ENCODE measurements around the gene BTBD7.

The BTBD7 gene

DNA sequence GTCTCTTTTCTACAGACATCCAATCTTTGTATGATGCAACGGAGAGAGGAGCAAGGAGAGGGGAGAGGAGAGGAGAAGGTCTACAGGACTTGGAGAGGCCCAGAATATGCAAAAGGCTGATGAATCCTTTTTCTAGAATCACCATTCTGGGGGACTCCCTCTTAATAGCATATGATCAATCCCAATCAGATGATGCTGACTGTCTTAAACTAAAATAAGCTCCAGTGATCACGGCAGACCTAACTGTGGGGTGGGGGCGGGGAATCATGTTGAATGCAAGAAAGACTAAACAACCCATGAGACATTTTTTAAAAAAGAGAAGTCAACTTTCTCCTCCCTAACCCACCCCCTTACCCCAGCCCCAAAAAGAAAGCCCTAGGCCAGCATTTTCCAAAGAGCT lies 33.4 kb downstream of the BTBD7 start:
- H3K36me3 Mint-ChIP-seq, result peaks cover 3% of the 10 kb centered on the region
- H3K4me3 Mint-ChIP-seq, result no peak overlapping the region
- H3K9me3 Mint-ChIP-seq, result no peaks in the 10 kb centered on the region
- H3K27ac Mint-ChIP-seq, result no peak overlapping the region
- no peaks in the 10 kb centered on the region for H3K27me3 Mint-ChIP-seq
- peaks cover 36% of the 10 kb centered on the region for H3K4me1 Mint-ChIP-seq

- Mint-ChIP-seq H3K9me3 (no peaks in the 10 kb centered on the region), H3K27ac (no peak overlapping the region), H3K4me1 (peaks cover 35% of the 10 kb centered on the region), H3K36me3 (peaks cover 5% of the 10 kb centered on the region), H3K27me3 (no peaks in the 10 kb centered on the region), H3K4me3 (no peak overlapping the region)
Observed at GRCh38 chr14:93295541-93296220, 37.2 kb downstream of the BTBD7 start.

- H3K36me3 Mint-ChIP-seq, result peaks cover 15% of the 10 kb centered on the region
- H3K4me3 Mint-ChIP-seq, result no peak overlapping the region
- no peaks in the 10 kb centered on the region for H3K9me3 Mint-ChIP-seq
- no peak overlapping the region for H3K27ac Mint-ChIP-seq
- H3K27me3 Mint-ChIP-seq, result no peaks in the 10 kb centered on the region
- H3K4me1 Mint-ChIP-seq, result peaks cover 21% of the 10 kb centered on the region
Observed at GRCh38 chr14:93286212-93286890, 46.5 kb downstream of the BTBD7 start.

- no peaks in the 10 kb centered on the region for H3K27me3 Mint-ChIP-seq
- H3K27ac Mint-ChIP-seq, result no peak overlapping the region
- peaks cover 21% of the 10 kb centered on the region for H3K4me1 Mint-ChIP-seq
- H3K36me3 Mint-ChIP-seq, result peaks cover 15% of the 10 kb centered on the region
- H3K4me3 Mint-ChIP-seq, result no peak overlapping the region
- no peaks in the 10 kb centered on the region for H3K9me3 Mint-ChIP-seq
Observed at GRCh38 chr14:93285044-93285443, 47.8 kb downstream of the BTBD7 start.

DNA sequence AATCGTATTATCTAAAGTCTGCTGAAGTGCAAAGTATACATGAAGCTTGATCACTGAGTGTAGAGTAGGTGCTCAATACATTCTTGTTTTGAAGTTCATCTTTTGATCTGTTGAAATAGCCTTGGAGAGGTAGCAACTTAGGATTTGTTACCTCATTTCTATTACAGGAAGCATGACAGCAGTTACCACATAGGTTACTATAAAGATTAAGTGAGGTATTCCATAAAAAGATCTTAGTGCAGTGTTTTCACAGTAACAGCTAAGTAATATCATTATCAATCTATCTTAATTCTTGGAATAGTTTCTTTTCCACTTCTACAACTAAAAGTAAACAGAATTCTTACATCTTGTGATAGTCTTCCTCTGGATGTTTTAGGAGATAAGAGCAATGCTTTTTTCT lies 50.9 kb downstream of the BTBD7 start:
- H3K9me3 Mint-ChIP-seq, result no peaks in the 10 kb centered on the region
- peaks cover 17% of the 10 kb centered on the region for H3K4me1 Mint-ChIP-seq
- H3K27me3 Mint-ChIP-seq, result no peaks in the 10 kb centered on the region
- H3K27ac Mint-ChIP-seq, result no peak overlapping the region
- no peak overlapping the region for H3K4me3 Mint-ChIP-seq
- H3K36me3 Mint-ChIP-seq, result peaks cover 9% of the 10 kb centered on the region

DNA sequence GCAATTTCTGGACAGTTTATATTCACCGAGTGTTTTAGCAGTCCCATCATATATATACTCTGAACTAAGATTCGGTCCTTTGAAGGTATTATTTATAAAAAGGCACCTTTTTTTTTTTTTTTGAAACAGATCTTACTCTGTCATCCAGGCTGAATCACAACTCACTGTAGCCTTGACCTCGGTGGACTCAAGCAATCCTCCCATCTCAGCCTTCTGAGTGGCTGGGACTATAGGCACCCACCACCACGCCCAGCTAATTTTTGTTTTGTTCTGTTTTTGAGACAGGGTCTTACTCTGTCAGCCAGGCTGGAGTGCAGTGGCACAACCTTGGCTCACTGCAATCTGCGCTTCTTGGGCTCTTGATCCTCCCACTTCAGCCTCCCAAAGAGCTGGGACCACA lies 52.1 kb downstream of the BTBD7 start:
- no peaks in the 10 kb centered on the region for H3K27me3 Mint-ChIP-seq
- H3K4me3 Mint-ChIP-seq, result no peak overlapping the region
- peaks cover 13% of the 10 kb centered on the region for H3K4me1 Mint-ChIP-seq
- no peak overlapping the region for H3K27ac Mint-ChIP-seq
- H3K9me3 Mint-ChIP-seq, result no peaks in the 10 kb centered on the region
- peaks cover 4% of the 10 kb centered on the region for H3K36me3 Mint-ChIP-seq

DNA sequence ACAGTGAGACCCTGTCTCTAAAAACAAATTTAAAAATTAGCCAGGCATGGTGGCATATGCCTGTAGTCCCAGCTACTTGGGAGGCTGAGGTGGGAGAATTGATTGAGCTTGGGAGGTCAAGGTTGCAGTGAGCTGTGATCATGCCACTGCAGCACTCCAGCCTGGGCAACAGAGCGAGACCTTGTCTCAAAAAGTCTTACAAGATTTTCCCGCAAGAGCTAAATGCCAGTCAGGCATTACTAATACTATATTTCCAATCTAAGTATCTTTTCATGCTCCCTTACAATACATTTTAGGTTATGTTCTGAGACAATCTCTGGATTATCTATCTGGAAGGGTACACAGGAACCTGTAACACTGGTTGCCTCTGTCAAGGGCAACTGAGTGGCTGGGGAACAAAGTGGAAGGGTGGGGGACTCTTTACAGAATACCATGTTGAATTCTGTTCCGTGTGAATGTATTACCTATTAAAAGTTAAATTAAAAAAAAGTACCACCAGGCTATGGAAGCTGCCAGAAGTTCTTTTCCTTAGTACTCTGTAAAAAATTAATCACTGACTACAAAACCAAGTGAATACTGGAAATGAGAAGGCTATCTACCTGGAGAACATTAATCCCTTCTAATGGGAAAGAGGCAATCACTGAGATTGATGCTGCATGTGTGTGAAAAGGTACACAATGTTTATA lies 56.7 kb downstream of the BTBD7 start:
- Mint-ChIP-seq H3K4me3 (no peak overlapping the region), H3K27me3 (no peaks in the 10 kb centered on the region), H3K36me3 (peaks cover 10% of the 10 kb centered on the region), H3K4me1 (peaks cover 2% of the 10 kb centered on the region), H3K9me3 (no peaks in the 10 kb centered on the region), H3K27ac (no peak overlapping the region)

DNA sequence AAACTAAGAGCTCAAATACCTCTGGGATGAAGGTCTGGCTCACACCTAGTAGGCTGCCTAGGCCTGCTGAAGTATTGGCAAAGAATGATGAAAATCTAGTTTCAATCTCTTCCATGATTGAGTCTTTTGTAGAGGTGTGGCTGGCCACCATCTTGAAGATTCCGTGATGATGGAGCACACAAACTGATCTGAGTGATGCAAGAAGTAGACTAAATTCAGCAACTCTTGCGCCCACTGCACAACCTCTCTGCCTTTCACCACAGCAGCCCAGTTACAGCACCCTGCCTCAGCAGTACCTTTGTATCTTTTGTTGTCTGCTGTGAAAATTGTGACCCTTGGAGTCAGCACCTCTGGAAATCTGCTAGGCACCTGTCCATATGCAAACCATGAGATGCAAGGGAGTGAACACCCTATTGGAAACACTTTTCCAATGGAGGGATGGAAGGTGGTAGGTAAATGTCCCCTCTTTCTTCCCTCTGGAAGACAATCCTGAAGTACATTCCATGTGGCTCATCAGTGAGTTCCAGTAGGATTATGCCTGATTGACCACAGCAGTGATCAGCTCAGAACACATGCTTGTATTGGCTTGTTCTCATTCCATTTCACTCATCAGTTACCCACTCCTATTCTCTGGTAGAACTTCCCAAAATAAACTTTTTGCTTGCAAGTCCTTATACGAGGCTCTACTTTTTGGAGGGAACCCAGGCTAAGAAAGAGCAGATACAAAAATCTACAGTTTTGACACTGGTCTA lies 58.6 kb downstream of the BTBD7 start:
- no peak overlapping the region for H3K4me3 Mint-ChIP-seq
- no peaks in the 10 kb centered on the region for H3K27me3 Mint-ChIP-seq
- no peaks in the 10 kb centered on the region for H3K9me3 Mint-ChIP-seq
- peaks cover 10% of the 10 kb centered on the region for H3K36me3 Mint-ChIP-seq
- H3K27ac Mint-ChIP-seq, result no peak overlapping the region
- peaks cover 4% of the 10 kb centered on the region for H3K4me1 Mint-ChIP-seq

DNA sequence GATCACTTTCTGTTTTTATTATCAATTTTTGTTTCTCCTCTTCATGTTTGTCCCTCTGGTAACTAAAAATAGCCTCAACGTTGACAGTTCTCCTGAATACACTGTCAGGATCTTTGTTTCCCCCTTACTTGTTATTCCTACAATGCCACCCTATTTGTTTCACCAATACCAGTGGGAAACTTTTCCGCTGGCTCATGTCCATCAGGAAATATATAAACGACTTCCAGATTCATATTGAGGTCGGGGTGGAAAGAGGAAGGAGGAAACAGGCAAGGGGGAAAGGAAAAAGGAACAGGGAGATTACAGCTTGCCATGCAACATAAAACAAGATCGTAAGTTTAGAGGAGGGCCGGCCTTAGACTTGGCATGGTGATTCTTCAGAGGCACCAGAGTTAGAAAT lies 61.7 kb downstream of the BTBD7 start:
- Mint-ChIP-seq H3K36me3 (peaks cover 9% of the 10 kb centered on the region), H3K4me3 (no peak overlapping the region), H3K27me3 (no peaks in the 10 kb centered on the region), H3K4me1 (peaks cover 17% of the 10 kb centered on the region), H3K27ac (no peak overlapping the region), H3K9me3 (no peaks in the 10 kb centered on the region)

GRCh38 chr14:93269341-93270068 lies 63.3 kb downstream of the BTBD7 start:
- Mint-ChIP-seq H3K27me3 (no peaks in the 10 kb centered on the region), H3K27ac (no peak overlapping the region), H3K9me3 (no peaks in the 10 kb centered on the region), H3K4me3 (no peak overlapping the region), H3K4me1 (peaks cover 23% of the 10 kb centered on the region), H3K36me3 (peaks cover 10% of the 10 kb centered on the region)

DNA sequence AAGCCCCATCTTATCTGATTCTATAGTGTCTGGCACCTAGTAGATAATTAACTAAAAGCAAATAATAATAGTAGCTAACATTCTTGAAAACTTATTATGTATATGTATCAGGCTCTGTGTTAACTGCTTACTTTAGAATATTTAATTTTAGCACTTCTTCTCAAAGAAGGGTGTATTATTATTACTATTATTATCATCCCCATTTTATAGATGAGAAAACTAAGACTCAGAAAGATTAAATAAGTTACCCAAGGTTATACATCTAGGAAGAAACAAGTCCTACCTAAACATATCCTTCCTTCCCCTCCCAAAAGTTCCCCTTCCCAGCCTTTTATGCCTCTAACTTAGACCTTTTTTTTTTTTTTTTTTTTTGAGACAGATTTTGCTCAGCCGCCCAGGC lies 64.4 kb downstream of the BTBD7 start:
- Mint-ChIP-seq H3K27ac (no peak overlapping the region), H3K36me3 (peaks cover 12% of the 10 kb centered on the region), H3K4me1 (peaks cover 32% of the 10 kb centered on the region)

GRCh38 chr14:93267149-93267711 lies 65.6 kb downstream of the BTBD7 start:
- Mint-ChIP-seq H3K27ac (no peak overlapping the region), H3K4me1 (peaks cover 43% of the 10 kb centered on the region), H3K4me3 (no peak overlapping the region), H3K36me3 (peaks cover 10% of the 10 kb centered on the region), H3K27me3 (no peaks in the 10 kb centered on the region), H3K9me3 (no peaks in the 10 kb centered on the region)

More for the DNA sequence above, 64.4 kb downstream of the BTBD7 start:
- Mint-ChIP-seq H3K27me3 (no peaks in the 10 kb centered on the region), H3K4me3 (no peak overlapping the region), H3K9me3 (no peaks in the 10 kb centered on the region)

DNA sequence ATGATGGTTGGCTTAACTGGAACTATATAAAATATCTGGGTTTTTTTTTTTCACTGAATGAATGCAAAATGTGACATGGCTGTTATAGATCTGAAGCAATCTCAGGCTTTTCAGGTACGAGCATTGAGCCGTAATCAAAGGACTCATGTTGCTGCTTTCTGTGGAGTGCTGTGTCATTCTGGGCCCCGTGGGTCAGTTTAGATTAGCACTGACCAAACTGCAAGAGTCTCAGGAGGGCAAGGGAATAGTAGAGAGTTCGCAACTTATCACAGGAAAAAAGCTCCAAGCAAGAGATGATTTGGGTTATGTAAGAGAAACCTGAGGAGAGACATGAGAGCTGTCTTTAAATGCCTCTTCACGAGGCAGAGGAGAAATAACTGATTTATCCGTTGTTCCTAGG lies 66.7 kb downstream of the BTBD7 start:
- Mint-ChIP-seq H3K4me1 (peaks cover 40% of the 10 kb centered on the region), H3K9me3 (no peaks in the 10 kb centered on the region), H3K27ac (no peak overlapping the region), H3K4me3 (no peak overlapping the region), H3K27me3 (no peaks in the 10 kb centered on the region), H3K36me3 (peaks cover 10% of the 10 kb centered on the region)

DNA sequence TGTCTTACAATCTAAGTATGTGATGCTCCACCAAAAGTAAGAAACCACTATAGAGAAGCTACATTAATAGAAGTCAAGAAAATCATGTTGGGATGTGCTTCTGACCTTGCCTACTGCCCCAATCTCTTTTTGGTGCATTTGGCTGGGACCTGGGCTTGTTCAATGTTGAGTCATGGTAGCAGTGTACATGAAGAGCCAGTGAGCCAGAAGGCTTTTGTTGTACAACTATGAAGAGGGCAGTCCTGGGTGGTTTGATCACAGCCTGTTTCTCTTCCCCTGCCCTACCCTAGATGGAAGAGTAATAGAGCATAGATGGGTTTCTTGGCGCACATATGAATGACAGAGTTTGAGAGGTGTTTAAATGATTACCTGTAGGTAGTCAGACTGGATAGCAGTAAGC lies 69.4 kb downstream of the BTBD7 start:
- H3K27me3 Mint-ChIP-seq, result no peaks in the 10 kb centered on the region
- peaks cover 39% of the 10 kb centered on the region for H3K4me1 Mint-ChIP-seq
- no peak overlapping the region for H3K27ac Mint-ChIP-seq

GRCh38 chr14:93262446-93262845 lies 70.4 kb downstream of the BTBD7 start:
- Mint-ChIP-seq H3K36me3 (peaks cover 11% of the 10 kb centered on the region), H3K9me3 (no peaks in the 10 kb centered on the region), H3K4me3 (no peak overlapping the region), H3K27me3 (no peaks in the 10 kb centered on the region), H3K27ac (no peak overlapping the region), H3K4me1 (peaks cover 31% of the 10 kb centered on the region)

More for the DNA sequence above, 69.4 kb downstream of the BTBD7 start:
- no peak overlapping the region for H3K4me3 Mint-ChIP-seq
- H3K36me3 Mint-ChIP-seq, result peaks cover 10% of the 10 kb centered on the region
- no peaks in the 10 kb centered on the region for H3K9me3 Mint-ChIP-seq

Data from activated naive CD4-positive, alpha-beta T cell treated with anti-CD3 and anti-CD28 coated beads, Interleukin-2, amount 50 U/mL, for 24 hours (primary cell).